Lower leg skin (tissue), 3 donors: ENCODE data around the gene MMRN2.

Experiments
- POLR2A ChIP-seq, 2 donors: fragments of 450-650 bp; IDR thresholded peaks; one replicate each; pipeline ENCODE4 v1.6.1; 2016 to 2017; ENCODE audit warnings: antibody characterized with exemption in 2 of 2, mild to moderate bottlenecking in 1 of 2, moderate library complexity in 1 of 2
- TF ChIP-seq, protein P1 (sequence below), 3 donors: fragments of 450-650 bp; IDR thresholded peaks; one replicate each; pipeline ENCODE4 v1.5.1; 2016; ENCODE audit warnings: antibody characterized with exemption in 3 of 3, mild to moderate bottlenecking in 3 of 3, moderate library complexity in 2 of 3

DNA sequence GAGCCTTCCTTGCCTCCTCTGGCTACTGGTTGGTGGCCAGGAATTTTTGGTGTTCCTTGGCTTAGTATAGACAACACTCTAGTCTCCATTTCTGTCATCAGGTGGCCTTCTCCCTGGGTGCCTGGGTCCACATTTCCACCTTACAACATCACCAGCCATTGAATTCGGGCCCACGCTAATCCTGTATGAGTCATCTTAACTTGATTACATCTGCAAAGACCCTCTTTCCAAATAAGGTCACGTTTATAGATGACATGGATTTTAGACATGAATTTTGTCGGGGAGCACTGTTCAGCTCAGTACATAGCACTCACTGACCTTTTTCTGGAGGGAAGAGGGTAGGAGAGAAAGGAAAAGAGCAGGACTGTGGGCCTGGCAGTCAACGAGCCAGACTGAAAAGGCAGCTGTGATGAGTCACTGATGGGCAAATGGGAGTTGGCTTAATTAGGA lies 39.4 kb downstream of the MMRN2 start:
- TF ChIP-seq POLR2A (IDR thresholded peaks at IDR 0.05): no peak
- TF ChIP-seq, protein P1, sequence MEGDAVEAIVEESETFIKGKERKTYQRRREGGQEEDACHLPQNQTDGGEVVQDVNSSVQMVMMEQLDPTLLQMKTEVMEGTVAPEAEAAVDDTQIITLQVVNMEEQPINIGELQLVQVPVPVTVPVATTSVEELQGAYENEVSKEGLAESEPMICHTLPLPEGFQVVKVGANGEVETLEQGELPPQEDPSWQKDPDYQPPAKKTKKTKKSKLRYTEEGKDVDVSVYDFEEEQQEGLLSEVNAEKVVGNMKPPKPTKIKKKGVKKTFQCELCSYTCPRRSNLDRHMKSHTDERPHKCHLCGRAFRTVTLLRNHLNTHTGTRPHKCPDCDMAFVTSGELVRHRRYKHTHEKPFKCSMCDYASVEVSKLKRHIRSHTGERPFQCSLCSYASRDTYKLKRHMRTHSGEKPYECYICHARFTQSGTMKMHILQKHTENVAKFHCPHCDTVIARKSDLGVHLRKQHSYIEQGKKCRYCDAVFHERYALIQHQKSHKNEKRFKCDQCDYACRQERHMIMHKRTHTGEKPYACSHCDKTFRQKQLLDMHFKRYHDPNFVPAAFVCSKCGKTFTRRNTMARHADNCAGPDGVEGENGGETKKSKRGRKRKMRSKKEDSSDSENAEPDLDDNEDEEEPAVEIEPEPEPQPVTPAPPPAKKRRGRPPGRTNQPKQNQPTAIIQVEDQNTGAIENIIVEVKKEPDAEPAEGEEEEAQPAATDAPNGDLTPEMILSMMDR (IDR thresholded peaks at IDR 0.05): no peak
